Mesenchymal stem cell (in vitro differentiated cells and primary cell): Measurements from ENCODE around the gene DUSP1.

Source experiments
- DNase-seq: peaks from one replicate; pipeline ENCODE4 v3.0.0-alpha.2; 2013
- H2AFZ ChIP-seq: one replicate; pipeline ENCODE4 v1.6.1; 2013; ENCODE audit warnings: low read depth, mild to moderate bottlenecking, control low read depth, inconsistent platforms, low read length, moderate library complexity
- H2AK5ac ChIP-seq: 2 replicates; pipeline ENCODE4 v1.6.1; 2013; ENCODE audit warnings: low read length, moderate library complexity, mild to moderate bottlenecking, inconsistent platforms; ENCODE audit not compliant: severe bottlenecking
- H2BK120ac ChIP-seq: one replicate; pipeline ENCODE4 v1.6.1; 2013; ENCODE audit warnings: low read depth, mild to moderate bottlenecking, inconsistent platforms, low read length, moderate library complexity
- H2BK12ac ChIP-seq, 2 experiments: one replicate each; pipeline ENCODE4 v1.6.1; 2013; ENCODE audit warnings: inconsistent platforms in 2 of 2, low read length in 2 of 2, mild to moderate bottlenecking in 2 of 2, moderate library complexity in 2 of 2, control low read depth in 1 of 2
- H2BK15ac ChIP-seq: one replicate; pipeline ENCODE4 v1.6.1; 2013; ENCODE audit warnings: mild to moderate bottlenecking, low read depth, inconsistent platforms; ENCODE audit not compliant: poor library complexity, severe bottlenecking
- H2BK5ac ChIP-seq: 2 replicates; pipeline ENCODE4 v1.6.1; 2013; ENCODE audit warnings: low read depth, mild to moderate bottlenecking, low read length, control low read depth, inconsistent platforms; ENCODE audit not compliant: poor library complexity, severe bottlenecking
- H3K14ac ChIP-seq, 2 experiments: one replicate each; pipeline ENCODE4 v1.6.1; 2013; ENCODE audit warnings: inconsistent platforms in 2 of 2, low read length in 2 of 2, control low read depth in 1 of 2, mild to moderate bottlenecking in 1 of 2, moderate library complexity in 1 of 2
- H3K18ac ChIP-seq, 2 experiments: one replicate each; pipeline ENCODE4 v1.6.1; 2013; ENCODE audit warnings: inconsistent platforms in 2 of 2, low read length in 2 of 2, control low read depth in 1 of 2, low read depth in 1 of 2, mild to moderate bottlenecking in 1 of 2
- H3K23ac ChIP-seq, 2 experiments: one replicate each; pipeline ENCODE4 v1.6.1; 2013; ENCODE audit warnings: inconsistent platforms in 2 of 2, low read length in 2 of 2, mild to moderate bottlenecking in 2 of 2, moderate library complexity in 2 of 2, control low read depth in 1 of 2
- H3K27ac ChIP-seq: 2 replicates; pipeline ENCODE4 v1.5.1; 2013; ENCODE audit warnings: mild to moderate bottlenecking, moderate library complexity, low read length, control low read depth, inconsistent platforms; ENCODE audit not compliant: poor library complexity, severe bottlenecking
- H3K27me3 ChIP-seq, 2 experiments: 2 replicates each; pipeline versions ENCODE4 v1.6.1 to v1.7.0; 2013; ENCODE audit warnings: low read length in 2 of 2, mild to moderate bottlenecking in 2 of 2, moderate library complexity in 2 of 2, control low read depth in 1 of 2, inconsistent platforms in 1 of 2; ENCODE audit not compliant: control insufficient read depth in 1 of 2, insufficient read depth in 1 of 2
- H3K36me3 ChIP-seq, 2 experiments: 2 replicates each; pipeline versions ENCODE4 v1.6.1 to v1.7.0; 2013; ENCODE audit warnings: low read length in 2 of 2, control low read depth in 1 of 2, inconsistent platforms in 1 of 2, low read depth in 1 of 2, mild to moderate bottlenecking in 1 of 2; ENCODE audit not compliant: insufficient read depth in 2 of 2, control insufficient read depth in 1 of 2
- H3K4ac ChIP-seq, 2 experiments: one replicate each; pipeline ENCODE4 v1.6.1; 2013; ENCODE audit warnings: inconsistent platforms in 2 of 2, low read length in 2 of 2, mild to moderate bottlenecking in 2 of 2, moderate library complexity in 2 of 2, control low read depth in 1 of 2, low read depth in 1 of 2
- H3K4me1 ChIP-seq: 2 replicates; pipeline ENCODE4 v1.6.1; 2013; ENCODE audit warnings: low read depth, low read length, control low read depth; ENCODE audit not compliant: control insufficient read depth, insufficient read depth
- H3K4me2 ChIP-seq: 2 replicates; pipeline ENCODE4 v1.6.1; 2013; ENCODE audit warnings: low read length, mild to moderate bottlenecking, inconsistent platforms; ENCODE audit not compliant: poor library complexity, severe bottlenecking
- H3K4me3 ChIP-seq, 2 experiments: 2 replicates each; pipeline versions ENCODE4 v1.5.1 to v1.7.0; 2013; ENCODE audit warnings: low read length in 2 of 2, mild to moderate bottlenecking in 2 of 2, control low read depth in 1 of 2, low read depth in 1 of 2; ENCODE audit not compliant: insufficient read depth in 1 of 2
- H3K79me1 ChIP-seq: replicated peaks from 2 replicates; pipeline ENCODE4 v1.6.1; 2013; ENCODE audit warnings: mild to moderate bottlenecking, control low read depth, low read length, inconsistent platforms; ENCODE audit not compliant: poor library complexity, severe bottlenecking
- H3K9ac ChIP-seq: 2 replicates; pipeline ENCODE4 v1.7.0; 2013; ENCODE audit warnings: mild to moderate bottlenecking, low read length, moderate library complexity
- H3K9me3 ChIP-seq: 2 replicates; pipeline ENCODE4 v1.7.0; 2013; ENCODE audit warnings: mild to moderate bottlenecking, low read length; ENCODE audit not compliant: control insufficient read depth
- H4K8ac ChIP-seq: one replicate; pipeline ENCODE4 v1.6.1; 2013; ENCODE audit warnings: inconsistent platforms, mild to moderate bottlenecking, low read length, moderate library complexity
- H4K91ac ChIP-seq: one replicate; pipeline ENCODE4 v1.6.1; 2013; ENCODE audit warnings: mild to moderate bottlenecking, low read length, inconsistent platforms
- WGBS: methylation state at CpG from one replicate; pipeline ENCODE4 v1.1.7; 2013; ENCODE audit warnings: mixed read lengths; 5-methylcytosine and 5-hydroxymethylcytosine counted together

The DUSP1 gene

DNA sequence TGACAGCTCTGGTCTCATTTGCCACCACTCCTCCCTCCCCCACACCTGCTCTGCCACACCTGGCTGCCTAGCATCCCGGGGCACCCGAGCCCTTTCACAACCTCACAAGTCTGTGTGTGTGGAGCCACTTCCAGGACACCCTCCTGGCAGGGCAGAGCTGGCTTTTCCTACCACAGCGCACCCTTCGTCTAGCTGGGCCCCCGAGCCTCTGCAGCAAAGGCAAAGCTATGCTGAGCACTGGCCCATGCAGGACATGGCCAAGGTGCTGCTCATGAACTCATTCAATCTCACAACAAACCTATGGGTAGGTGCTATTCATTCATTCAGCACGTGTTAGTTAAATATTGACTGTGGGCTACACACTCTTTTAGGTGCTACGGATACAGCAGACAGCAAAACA, 43.4 kb downstream of the DUSP1 start:
- Histone ChIP-seq H2BK120ac (no peak overlapping the region), H3K27me3 (no peaks in the 10 kb centered on the region), H2AFZ (no peak overlapping the region), H3K36me3 (no peaks in the 10 kb centered on the region), H3K14ac (no peak overlapping the region), H4K8ac (no peak overlapping the region), H3K23ac (no peak overlapping the region), H3K9me3 (no peaks in the 10 kb centered on the region), H2BK5ac (no peak overlapping the region), H3K18ac (no peak overlapping the region), H3K4me3 (no peak overlapping the region), H3K79me1 (no peaks in the 10 kb centered on the region), H3K4ac (no peak overlapping the region), H2AK5ac (no peak overlapping the region), H3K4me2 (no peak overlapping the region), H3K4me1 (peaks cover 8% of the 10 kb centered on the region), H2BK15ac (no peak overlapping the region), H4K91ac (no peak overlapping the region), H3K27ac (no peak overlapping the region), H3K9ac (no peak overlapping the region), H2BK12ac (no peak overlapping the region)
- no peak for DNase-seq
- 88% methylated on average over 7 of the region's 7 CpGs for WGBS

DNA sequence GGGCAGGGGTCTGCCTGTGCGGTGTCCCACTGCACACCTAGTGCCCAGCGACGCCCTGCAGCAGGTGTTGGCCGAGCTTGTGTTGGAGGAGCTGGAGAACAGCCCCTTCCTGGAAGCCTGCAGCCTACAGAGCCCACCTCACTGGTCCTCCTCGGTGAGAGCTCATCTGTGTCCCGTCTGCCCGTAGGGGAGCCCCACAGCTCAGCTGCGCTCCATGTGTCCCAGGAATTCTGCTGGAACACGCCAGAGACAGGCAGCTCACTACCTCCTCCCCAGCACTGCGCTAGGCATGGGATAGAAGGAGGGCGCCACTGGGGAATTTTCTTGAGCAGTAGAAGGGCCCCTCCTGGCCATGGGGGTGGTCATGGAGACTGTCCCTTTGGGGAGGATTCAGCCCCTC, 44.0 kb downstream of the DUSP1 start:
- Histone ChIP-seq H4K8ac (no peak overlapping the region), H3K18ac (no peak overlapping the region), H3K27ac (no peak overlapping the region), H2BK15ac (no peak overlapping the region), H3K36me3 (no peaks in the 10 kb centered on the region), H2BK5ac (no peak overlapping the region), H3K4me1 (peaks cover 4% of the 10 kb centered on the region), H3K27me3 (no peaks in the 10 kb centered on the region), H3K23ac (no peak overlapping the region), H2AFZ (no peak overlapping the region), H3K79me1 (no peaks in the 10 kb centered on the region), H3K4me2 (no peak overlapping the region), H4K91ac (no peak overlapping the region), H2BK12ac (peak overlapping the region in 1 of 2 experiments; percentile 44), H3K9ac (no peak overlapping the region), H3K14ac (no peak overlapping the region), H2BK120ac (no peak overlapping the region), H3K9me3 (no peaks in the 10 kb centered on the region), H2AK5ac (no peak overlapping the region), H3K4ac (no peak overlapping the region), H3K4me3 (no peak overlapping the region)
- 88% methylated on average over 10 of the region's 11 CpGs for WGBS
- no peak for DNase-seq

DNA sequence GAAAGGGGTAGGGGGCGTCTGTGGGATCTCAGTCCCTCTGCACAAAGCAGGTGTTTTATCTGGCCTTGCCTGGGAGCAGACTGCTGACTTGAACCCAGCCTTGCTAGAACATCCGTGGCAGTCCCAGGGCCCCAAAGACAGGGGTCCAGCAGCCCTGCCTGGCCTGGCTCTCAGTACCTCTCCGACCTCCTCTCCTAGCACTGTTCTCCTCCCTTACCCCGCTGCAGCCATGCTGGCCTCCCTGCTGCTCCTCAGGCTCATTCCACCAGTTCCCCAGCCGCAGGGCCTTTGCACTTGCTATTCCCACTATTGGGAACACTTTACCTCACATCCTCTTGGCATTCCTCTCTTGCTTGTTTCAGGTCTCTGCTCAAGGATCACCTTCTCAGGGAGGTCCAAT, 45.2 kb downstream of the DUSP1 start:
- Histone ChIP-seq H3K9ac (no peak overlapping the region), H3K36me3 (no peaks in the 10 kb centered on the region), H2AK5ac (no peak overlapping the region), H2BK12ac (peak overlapping the region in 1 of 2 experiments; percentile 15), H2BK120ac (no peak overlapping the region), H4K8ac (no peak overlapping the region), H3K18ac (no peak overlapping the region), H3K4ac (no peak overlapping the region), H3K27ac (no peak overlapping the region), H4K91ac (peak overlapping the region; percentile 10), H2BK15ac (no peak overlapping the region), H2AFZ (no peak overlapping the region), H3K4me3 (no peak overlapping the region), H3K23ac (no peak overlapping the region), H3K4me2 (no peak overlapping the region), H3K14ac (no peak overlapping the region), H3K27me3 (no peaks in the 10 kb centered on the region), H3K9me3 (no peaks in the 10 kb centered on the region), H3K4me1 (peaks cover 2% of the 10 kb centered on the region), H2BK5ac (no peak overlapping the region), H3K79me1 (no peaks in the 10 kb centered on the region)
- 73% methylated on average over 5 of the region's 5 CpGs for WGBS
- DNase-seq = no peak

DNA sequence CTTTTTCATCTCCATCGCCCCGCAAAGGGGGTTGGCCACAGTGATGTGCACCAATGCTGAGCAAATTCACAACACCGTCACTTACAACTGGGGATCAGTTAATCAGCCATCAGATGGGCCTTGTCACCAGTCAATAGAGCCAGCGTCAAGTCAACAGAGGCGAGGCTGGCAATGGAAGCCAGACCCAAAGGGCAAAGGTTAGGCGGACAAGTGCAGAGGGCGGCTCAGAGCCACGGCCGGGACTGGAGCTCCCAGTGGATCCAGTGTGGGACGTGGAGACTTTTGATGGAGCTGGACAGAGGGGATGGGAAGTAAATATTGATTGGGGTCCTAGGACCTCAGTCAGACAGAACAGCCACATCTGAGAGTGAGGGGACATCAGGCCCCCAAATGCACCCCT, 45.7 kb downstream of the DUSP1 start:
- no peak overlapping the region for H3K4me3 ChIP-seq
- no peak overlapping the region for H3K23ac ChIP-seq
- no peak overlapping the region for H2BK15ac ChIP-seq
- no peak overlapping the region for H3K14ac ChIP-seq
- H3K27ac ChIP-seq = no peak overlapping the region
- no peak overlapping the region for H2BK12ac ChIP-seq
- H2BK120ac ChIP-seq = no peak overlapping the region
- no peaks in the 10 kb centered on the region for H3K79me1 ChIP-seq
- H3K18ac ChIP-seq = no peak overlapping the region
- H2AFZ ChIP-seq = no peak overlapping the region
- H4K91ac ChIP-seq = no peak overlapping the region
- no peak overlapping the region for H2BK5ac ChIP-seq
- H3K4ac ChIP-seq = no peak overlapping the region
- no peak overlapping the region for H3K9ac ChIP-seq
- no peak overlapping the region for H3K4me2 ChIP-seq
- H3K27me3 ChIP-seq = no peaks in the 10 kb centered on the region
- WGBS = 96% methylated on average over 10 of the region's 10 CpGs
- DNase-seq = no peak
- no peak overlapping the region for H2AK5ac ChIP-seq
- no peak overlapping the region for H4K8ac ChIP-seq
- H3K36me3 ChIP-seq = no peaks in the 10 kb centered on the region
- H3K4me1 ChIP-seq = peaks cover 2% of the 10 kb centered on the region
- H3K9me3 ChIP-seq = no peaks in the 10 kb centered on the region
